ENCODE data around the gene KSR1. TPM values are rescaled to one million over a fixed set of nuclear protein-coding genes. Genes with fewer than 3 reads are reported as not detected.

KSR1 gene
- total and polyA plus RNA-seq, 9 of the 15 experiments (the other 6 are each of a cell fraction or from before 2014, with no cell fraction given) = 1.4 to 51.7 (median 18.4) TPM

GRCh38 chr17:27572665-27573064, 116.4 kb downstream of the KSR1 start (continued):
- TF ChIP-seq ZBTB43 (CRISPR knock-in tag; IDR thresholded peaks at IDR 0.05) (no peak), EZH2 (IDR thresholded peaks at IDR 0.05; ENCODE audit: borderline replicate concordance, low read depth, low read length) (no peak), HINFP (tag; conservative IDR thresholded peaks at IDR 0.05; ENCODE audit: low read depth) (no peak)
- TF ChIP-seq, protein P1, sequence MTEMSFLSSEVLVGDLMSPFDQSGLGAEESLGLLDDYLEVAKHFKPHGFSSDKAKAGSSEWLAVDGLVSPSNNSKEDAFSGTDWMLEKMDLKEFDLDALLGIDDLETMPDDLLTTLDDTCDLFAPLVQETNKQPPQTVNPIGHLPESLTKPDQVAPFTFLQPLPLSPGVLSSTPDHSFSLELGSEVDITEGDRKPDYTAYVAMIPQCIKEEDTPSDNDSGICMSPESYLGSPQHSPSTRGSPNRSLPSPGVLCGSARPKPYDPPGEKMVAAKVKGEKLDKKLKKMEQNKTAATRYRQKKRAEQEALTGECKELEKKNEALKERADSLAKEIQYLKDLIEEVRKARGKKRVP (CRISPR knock-in tag; IDR thresholded peaks at IDR 0.05) = no peak
- TF ChIP-seq, protein P2, sequence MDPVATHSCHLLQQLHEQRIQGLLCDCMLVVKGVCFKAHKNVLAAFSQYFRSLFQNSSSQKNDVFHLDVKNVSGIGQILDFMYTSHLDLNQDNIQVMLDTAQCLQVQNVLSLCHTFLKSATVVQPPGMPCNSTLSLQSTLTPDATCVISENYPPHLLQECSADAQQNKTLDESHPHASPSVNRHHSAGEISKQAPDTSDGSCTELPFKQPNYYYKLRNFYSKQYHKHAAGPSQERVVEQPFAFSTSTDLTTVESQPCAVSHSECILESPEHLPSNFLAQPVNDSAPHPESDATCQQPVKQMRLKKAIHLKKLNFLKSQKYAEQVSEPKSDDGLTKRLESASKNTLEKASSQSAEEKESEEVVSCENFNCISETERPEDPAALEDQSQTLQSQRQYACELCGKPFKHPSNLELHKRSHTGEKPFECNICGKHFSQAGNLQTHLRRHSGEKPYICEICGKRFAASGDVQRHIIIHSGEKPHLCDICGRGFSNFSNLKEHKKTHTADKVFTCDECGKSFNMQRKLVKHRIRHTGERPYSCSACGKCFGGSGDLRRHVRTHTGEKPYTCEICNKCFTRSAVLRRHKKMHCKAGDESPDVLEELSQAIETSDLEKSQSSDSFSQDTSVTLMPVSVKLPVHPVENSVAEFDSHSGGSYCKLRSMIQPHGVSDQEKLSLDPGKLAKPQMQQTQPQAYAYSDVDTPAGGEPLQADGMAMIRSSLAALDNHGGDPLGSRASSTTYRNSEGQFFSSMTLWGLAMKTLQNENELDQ (CRISPR knock-in tag; IDR thresholded peaks at IDR 0.05; ENCODE audit: borderline replicate concordance) = no peak
